Liver (tissue), 3 donors: ENCODE data around the gene ZNF740.

Experiments
- EGR1 ChIP-seq, 2 donors: IDR thresholded peaks; 2 replicates each; pipeline ENCODE4 v1.6.1; 2016 to 2018; ENCODE audit warnings: antibody characterized with exemption in 2 of 2, low read depth in 2 of 2
- HNF4A ChIP-seq, 2 donors: conservative IDR thresholded peaks; 2 replicates each; pipeline ENCODE4 v1.6.1; 2016; ENCODE audit warnings: antibody characterized with exemption in 2 of 2, mild to moderate bottlenecking in 2 of 2
- MAX ChIP-seq: IDR thresholded peaks from 2 replicates; pipeline ENCODE4 v1.6.1; 2016; ENCODE audit warnings: antibody characterized with exemption
- RAD21 ChIP-seq, 2 donors: IDR thresholded peaks; 2 replicates each; pipeline ENCODE4 v1.6.1; 2016; ENCODE audit warnings: antibody characterized with exemption in 2 of 2, mild to moderate bottlenecking in 2 of 2
- SP1 ChIP-seq: IDR thresholded peaks from 2 replicates; pipeline ENCODE4 v1.6.1; 2018; ENCODE audit warnings: antibody characterized with exemption, mild to moderate bottlenecking
- TAF1 ChIP-seq: conservative IDR thresholded peaks from 2 replicates; pipeline ENCODE4 v1.6.1; 2016; ENCODE audit warnings: antibody characterized with exemption, mild to moderate bottlenecking
- YY1 ChIP-seq: IDR thresholded peaks from 2 replicates; pipeline ENCODE4 v1.6.1; 2016; ENCODE audit warnings: antibody characterized with exemption, mild to moderate bottlenecking
- TF ChIP-seq, protein P1 (sequence below): fragments of 150-350 bp; IDR thresholded peaks from 2 replicates; pipeline ENCODE4 v1.5.1; 2017; ENCODE audit warnings: improper control_type of control experiment, low read depth, low read length; ENCODE audit not compliant: missing input control
- TF ChIP-seq, protein P2 (sequence below): IDR thresholded peaks from 2 replicates; pipeline ENCODE4 v1.6.1; 2016; ENCODE audit warnings: antibody characterized with exemption, mild to moderate bottlenecking
- donor health status: healthy.
- donor health status: healthy.

DNA sequence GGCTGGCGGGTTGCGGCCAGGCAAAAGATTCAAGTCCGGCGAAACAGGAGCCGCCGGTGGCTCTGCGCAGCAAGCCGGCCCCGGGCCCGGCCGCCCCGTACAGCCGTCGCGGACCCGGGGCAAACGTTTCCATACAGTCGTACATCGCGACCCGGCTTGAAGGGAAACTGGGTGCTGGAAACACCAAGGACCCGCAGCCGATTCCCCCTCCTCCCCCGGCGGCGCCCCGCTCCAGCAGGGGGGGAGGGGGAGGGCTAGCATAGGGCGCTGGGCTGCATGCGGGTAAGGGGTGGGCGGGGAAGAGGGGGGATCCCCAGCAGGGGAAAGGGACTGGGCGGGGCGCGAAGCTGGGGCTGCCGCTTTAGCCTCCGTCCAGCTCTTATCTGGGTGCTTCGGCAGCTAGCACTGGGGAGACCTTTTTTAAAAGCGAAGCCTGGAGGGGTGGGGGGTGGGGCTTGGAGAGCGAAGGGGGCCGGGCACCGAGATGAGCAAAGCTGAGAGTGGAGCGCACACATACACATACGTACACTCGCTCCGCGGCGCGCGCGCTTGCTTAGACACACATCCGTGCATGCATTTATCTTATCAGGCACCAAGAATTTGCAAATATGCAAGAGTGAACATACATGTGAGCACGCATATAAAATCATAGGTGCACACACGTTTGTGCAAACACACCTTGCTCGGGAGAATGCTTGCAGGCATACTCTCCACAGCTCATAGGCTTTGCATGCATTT, 39.6 kb downstream of the ZNF740 start:
- TF ChIP-seq SP1, result no peak
- TF ChIP-seq, protein P1, sequence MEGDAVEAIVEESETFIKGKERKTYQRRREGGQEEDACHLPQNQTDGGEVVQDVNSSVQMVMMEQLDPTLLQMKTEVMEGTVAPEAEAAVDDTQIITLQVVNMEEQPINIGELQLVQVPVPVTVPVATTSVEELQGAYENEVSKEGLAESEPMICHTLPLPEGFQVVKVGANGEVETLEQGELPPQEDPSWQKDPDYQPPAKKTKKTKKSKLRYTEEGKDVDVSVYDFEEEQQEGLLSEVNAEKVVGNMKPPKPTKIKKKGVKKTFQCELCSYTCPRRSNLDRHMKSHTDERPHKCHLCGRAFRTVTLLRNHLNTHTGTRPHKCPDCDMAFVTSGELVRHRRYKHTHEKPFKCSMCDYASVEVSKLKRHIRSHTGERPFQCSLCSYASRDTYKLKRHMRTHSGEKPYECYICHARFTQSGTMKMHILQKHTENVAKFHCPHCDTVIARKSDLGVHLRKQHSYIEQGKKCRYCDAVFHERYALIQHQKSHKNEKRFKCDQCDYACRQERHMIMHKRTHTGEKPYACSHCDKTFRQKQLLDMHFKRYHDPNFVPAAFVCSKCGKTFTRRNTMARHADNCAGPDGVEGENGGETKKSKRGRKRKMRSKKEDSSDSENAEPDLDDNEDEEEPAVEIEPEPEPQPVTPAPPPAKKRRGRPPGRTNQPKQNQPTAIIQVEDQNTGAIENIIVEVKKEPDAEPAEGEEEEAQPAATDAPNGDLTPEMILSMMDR, result no peak
- no peak for TF ChIP-seq TAF1
- TF ChIP-seq YY1, result no peak
- no peak for TF ChIP-seq HNF4A (conservative IDR thresholded peaks at IDR 0.05)
- TF ChIP-seq, protein P2, sequence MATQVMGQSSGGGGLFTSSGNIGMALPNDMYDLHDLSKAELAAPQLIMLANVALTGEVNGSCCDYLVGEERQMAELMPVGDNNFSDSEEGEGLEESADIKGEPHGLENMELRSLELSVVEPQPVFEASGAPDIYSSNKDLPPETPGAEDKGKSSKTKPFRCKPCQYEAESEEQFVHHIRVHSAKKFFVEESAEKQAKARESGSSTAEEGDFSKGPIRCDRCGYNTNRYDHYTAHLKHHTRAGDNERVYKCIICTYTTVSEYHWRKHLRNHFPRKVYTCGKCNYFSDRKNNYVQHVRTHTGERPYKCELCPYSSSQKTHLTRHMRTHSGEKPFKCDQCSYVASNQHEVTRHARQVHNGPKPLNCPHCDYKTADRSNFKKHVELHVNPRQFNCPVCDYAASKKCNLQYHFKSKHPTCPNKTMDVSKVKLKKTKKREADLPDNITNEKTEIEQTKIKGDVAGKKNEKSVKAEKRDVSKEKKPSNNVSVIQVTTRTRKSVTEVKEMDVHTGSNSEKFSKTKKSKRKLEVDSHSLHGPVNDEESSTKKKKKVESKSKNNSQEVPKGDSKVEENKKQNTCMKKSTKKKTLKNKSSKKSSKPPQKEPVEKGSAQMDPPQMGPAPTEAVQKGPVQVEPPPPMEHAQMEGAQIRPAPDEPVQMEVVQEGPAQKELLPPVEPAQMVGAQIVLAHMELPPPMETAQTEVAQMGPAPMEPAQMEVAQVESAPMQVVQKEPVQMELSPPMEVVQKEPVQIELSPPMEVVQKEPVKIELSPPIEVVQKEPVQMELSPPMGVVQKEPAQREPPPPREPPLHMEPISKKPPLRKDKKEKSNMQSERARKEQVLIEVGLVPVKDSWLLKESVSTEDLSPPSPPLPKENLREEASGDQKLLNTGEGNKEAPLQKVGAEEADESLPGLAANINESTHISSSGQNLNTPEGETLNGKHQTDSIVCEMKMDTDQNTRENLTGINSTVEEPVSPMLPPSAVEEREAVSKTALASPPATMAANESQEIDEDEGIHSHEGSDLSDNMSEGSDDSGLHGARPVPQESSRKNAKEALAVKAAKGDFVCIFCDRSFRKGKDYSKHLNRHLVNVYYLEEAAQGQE, result no peak
- no peak for TF ChIP-seq MAX
- no peak for TF ChIP-seq RAD21 (IDR thresholded peaks at IDR 0.05)
- TF ChIP-seq EGR1 (IDR thresholded peaks at IDR 0.05; ENCODE audit: low read depth in 2 of 2), result no peak
